GM12878 (cell line): ENCODE results near the gene GABPB2. TPM values are rescaled to one million over a fixed set of nuclear protein-coding genes. Genes with fewer than 3 reads are reported as not detected.

Source experiments
- BCL3 ChIP-seq: IDR thresholded peaks from 2 replicates; pipeline ENCODE4 v1.6.1; 2011; ENCODE audit warnings: borderline replicate concordance, low read depth, mild to moderate bottlenecking, moderate library complexity, low read length; ENCODE audit not compliant: insufficient read depth, poor library complexity, severe bottlenecking
- CBFB ChIP-seq: IDR thresholded peaks from 2 replicates; pipeline ENCODE4 v1.6.1; 2016; ENCODE audit warnings: antibody characterized with exemption, low read depth
- CEBPZ ChIP-seq: fragments of 150-350 bp; IDR thresholded peaks from 2 replicates; pipeline ENCODE4 v1.6.1; 2016; ENCODE audit warnings: low read depth, low read length
- CHD2 ChIP-seq: IDR thresholded peaks from 2 replicates; pipeline ENCODE4 v1.6.1; 2011; ENCODE audit warnings: low read depth, low read length, improper control_type of control experiment, borderline replicate concordance
- CREB1 ChIP-seq: IDR thresholded peaks from 2 replicates; pipeline ENCODE4 v1.6.1; 2012; ENCODE audit warnings: low read depth, mild to moderate bottlenecking, inconsistent platforms
- EED ChIP-seq: sonication (generic); IDR thresholded peaks from 2 replicates; pipeline ENCODE4 v1.6.1; 2016; ENCODE audit warnings: antibody characterized with exemption, low read depth
- IKZF1 ChIP-seq: fragments of 450-650 bp; conservative IDR thresholded peaks from 2 replicates; pipeline ENCODE4 v1.6.1; 2017; ENCODE audit warnings: antibody characterized with exemption, mild to moderate bottlenecking
- IKZF2 ChIP-seq, 2 experiments: fragments of 450-650 bp; IDR thresholded peaks; 2 replicates each; pipeline ENCODE4 v1.6.1; 2017; ENCODE audit warnings: mild to moderate bottlenecking in 2 of 2, moderate library complexity in 2 of 2
- MTA2 ChIP-seq: fragments of 450-650 bp; IDR thresholded peaks from 2 replicates; pipeline ENCODE4 v1.6.1; 2016; ENCODE audit warnings: low read depth, mild to moderate bottlenecking, moderate library complexity
- MXI1 ChIP-seq: fragments of 150-350 bp; IDR thresholded peaks from 2 replicates; pipeline ENCODE4 v1.6.1; 2011; ENCODE audit warnings: low read depth, mild to moderate bottlenecking, inconsistent platforms, low read length, improper control_type of control experiment
- NBN ChIP-seq: fragments of 450-650 bp; IDR thresholded peaks from 2 replicates; pipeline ENCODE4 v1.6.1; 2016
- NFXL1 ChIP-seq: fragments of 450-650 bp; IDR thresholded peaks from 2 replicates; pipeline ENCODE4 v1.6.1; 2017; ENCODE audit warnings: antibody characterized with exemption, mild to moderate bottlenecking, borderline replicate concordance
- NR2C2 ChIP-seq: IDR thresholded peaks from 2 replicates; pipeline ENCODE4 v1.6.1; 2011; ENCODE audit warnings: borderline replicate concordance, low read depth; ENCODE audit not compliant: control insufficient read depth, insufficient read length
- PML ChIP-seq: IDR thresholded peaks from 2 replicates; pipeline ENCODE4 v1.6.1; 2012; ENCODE audit warnings: low read length, inconsistent platforms
- POLR2A ChIP-seq: IDR thresholded peaks from 2 replicates; pipeline ENCODE4 v1.6.1; 2011; ENCODE audit warnings: low read depth, mild to moderate bottlenecking, low read length
- RAD21 ChIP-seq: IDR thresholded peaks from 2 replicates; pipeline ENCODE4 v1.6.1; 2011; ENCODE audit warnings: mild to moderate bottlenecking, low read depth, low read length, moderate library complexity; ENCODE audit not compliant: insufficient read depth
- RCOR1 ChIP-seq: conservative IDR thresholded peaks from 2 replicates; pipeline ENCODE4 v1.6.1; 2012; ENCODE audit warnings: low read depth, low read length, improper control_type of control experiment
- SPI1 ChIP-seq: IDR thresholded peaks from 2 replicates; pipeline ENCODE4 v1.6.1; 2011; ENCODE audit warnings: low read depth, mild to moderate bottlenecking, low read length, moderate library complexity, borderline replicate concordance; ENCODE audit not compliant: insufficient read depth
- SREBF1 ChIP-seq: IDR thresholded peaks from 2 replicates; pipeline ENCODE4 v1.6.1; 2012; ENCODE audit warnings: mild to moderate bottlenecking, low read length
- TARDBP ChIP-seq: IDR thresholded peaks from 2 replicates; pipeline ENCODE4 v1.6.1; 2016; ENCODE audit warnings: borderline replicate concordance
- TBL1XR1 ChIP-seq: IDR thresholded peaks from 2 replicates; pipeline ENCODE4 v1.6.1; 2012; ENCODE audit warnings: low read depth, low read length, improper control_type of control experiment
- ZBTB33 ChIP-seq: fragments of 450-650 bp; IDR thresholded peaks from 2 replicates; pipeline ENCODE4 v1.6.1; 2017; ENCODE audit warnings: mild to moderate bottlenecking
- ZSCAN29 ChIP-seq: fragments of 450-650 bp; IDR thresholded peaks from 2 replicates; pipeline ENCODE4 v1.6.1; 2017; ENCODE audit warnings: mild to moderate bottlenecking, moderate library complexity
- polyA plus RNA-seq, 11 experiments: library from polyadenylated mRNA; depleted of rRNA in 4 of 11; unstranded in 6 of 11; stranded (reverse) in 5 of 11; fragments of >200 nt; fragmentation: Nextera tagmentation in 4 of 11; fragmentation: Illumina TruSeq in 1 of 11; extraction: Ambion mirVana in 4 of 11; extraction: Trizol in 1 of 11; gene quantifications; 1 replicate in 1 of 11; 2 replicates in 10 of 11; pipeline versions ENCODE4 v1.2.1 to v1.2.3, GENCODE V29; 2011 to 2016; ENCODE audit warnings: inconsistent platforms in 2 of 11, missing spikeins in 2 of 11, low read depth in 1 of 11
- total RNA-seq, 4 experiments: library from RNA; depleted of rRNA in 3 of 4; stranded (reverse); fragments of >200 nt in 3 of 4; fragmentation: Illumina TruSeq in 1 of 4; extraction: Trizol in 1 of 4; gene quantifications; 2 replicates each; pipeline versions ENCODE4 v1.2.1 to v1.2.3, GENCODE V29; 2013 to 2021

Gene GABPB2
- total and polyA plus RNA-seq, 10 of the 15 experiments (the other 5 are each of a cell fraction or from before 2014, with no cell fraction given): 2.3 to 10.5 (median 6.9) TPM

GRCh38 chr1:151059109-151060006, 11.2 kb upstream of the GABPB2 start, which contains the start of gene CDC42SE1 (continued):
- TF ChIP-seq BCL3 (peak; percentile 17), CEBPZ (no peak), MXI1 (peak; percentile 71; the same call in 1 of the 2 replicates), NR2C2 (no peak), PML (peak; percentile 96), ZBTB33 (no peak), RAD21 (0 out of 2 replicates have a peak, but pooled peaks have one; percentile 1), NBN (peak; percentile 66), EED (peak; percentile 19), ZSCAN29 (no peak), SPI1 (peak; percentile 49; the same call in 1 of the 2 replicates), RCOR1 (no peak), CHD2 (0 out of 2 replicates have a peak, but pooled peaks have one; percentile 58), CBFB (peak; percentile 61; the same call in 1 of the 2 replicates), MTA2 (0 out of 2 replicates have a peak, but pooled peaks have one; percentile 16), IKZF2 (IDR thresholded peaks at IDR 0.05) (peak in 1 of 2 experiments; percentile 68; a peak in 2 of 4 replicates), TARDBP (no peak), TBL1XR1 (no peak; the same call in 1 of the 2 replicates), CREB1 (peak; percentile 78), POLR2A (peak; percentile 98), IKZF1 (peak; percentile 75), NFXL1 (no peak), SREBF1 (no peak)
